22Rv1 (cell line): ENCODE results near the gene GADL1.

Source experiments
- H3K27ac ChIP-seq: fragments of 450-650 bp; 2 replicates; pipeline ENCODE4 v1.5.1; 2017
- ZFX ChIP-seq: fragments of 450-650 bp; IDR thresholded peaks from 2 replicates; pipeline ENCODE4 v1.6.1; 2017; ENCODE audit warnings: antibody characterized with exemption, borderline replicate concordance
- TF ChIP-seq, protein P1 (sequence below): fragments of 450-650 bp; IDR thresholded peaks from 2 replicates; pipeline ENCODE4 v1.5.1; 2017; ENCODE audit warnings: mild to moderate bottlenecking

The GADL1 gene

DNA sequence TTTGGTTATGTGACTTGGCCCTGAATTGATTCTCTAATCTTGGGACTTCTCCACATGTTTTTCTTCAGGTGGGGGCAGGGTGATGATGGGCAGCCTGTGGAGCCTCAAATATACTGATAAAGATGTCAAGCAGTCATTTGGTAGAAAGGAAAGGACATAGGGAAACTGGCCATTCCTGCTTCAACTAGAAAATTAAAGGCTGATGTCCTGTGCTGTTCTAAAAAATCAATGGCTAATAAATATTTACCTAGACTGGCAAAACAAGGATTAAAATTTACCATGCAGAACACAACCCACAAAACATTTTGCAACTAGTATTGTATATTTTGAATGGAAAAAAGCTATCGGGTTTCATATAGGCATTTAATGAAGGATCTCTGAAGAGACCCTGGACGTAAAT lies 133.7 kb downstream of the GADL1 start:
- TF ChIP-seq, protein P1, sequence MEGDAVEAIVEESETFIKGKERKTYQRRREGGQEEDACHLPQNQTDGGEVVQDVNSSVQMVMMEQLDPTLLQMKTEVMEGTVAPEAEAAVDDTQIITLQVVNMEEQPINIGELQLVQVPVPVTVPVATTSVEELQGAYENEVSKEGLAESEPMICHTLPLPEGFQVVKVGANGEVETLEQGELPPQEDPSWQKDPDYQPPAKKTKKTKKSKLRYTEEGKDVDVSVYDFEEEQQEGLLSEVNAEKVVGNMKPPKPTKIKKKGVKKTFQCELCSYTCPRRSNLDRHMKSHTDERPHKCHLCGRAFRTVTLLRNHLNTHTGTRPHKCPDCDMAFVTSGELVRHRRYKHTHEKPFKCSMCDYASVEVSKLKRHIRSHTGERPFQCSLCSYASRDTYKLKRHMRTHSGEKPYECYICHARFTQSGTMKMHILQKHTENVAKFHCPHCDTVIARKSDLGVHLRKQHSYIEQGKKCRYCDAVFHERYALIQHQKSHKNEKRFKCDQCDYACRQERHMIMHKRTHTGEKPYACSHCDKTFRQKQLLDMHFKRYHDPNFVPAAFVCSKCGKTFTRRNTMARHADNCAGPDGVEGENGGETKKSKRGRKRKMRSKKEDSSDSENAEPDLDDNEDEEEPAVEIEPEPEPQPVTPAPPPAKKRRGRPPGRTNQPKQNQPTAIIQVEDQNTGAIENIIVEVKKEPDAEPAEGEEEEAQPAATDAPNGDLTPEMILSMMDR: no peak
- no peak for TF ChIP-seq ZFX
- no peak overlapping the region for H3K27ac ChIP-seq

DNA sequence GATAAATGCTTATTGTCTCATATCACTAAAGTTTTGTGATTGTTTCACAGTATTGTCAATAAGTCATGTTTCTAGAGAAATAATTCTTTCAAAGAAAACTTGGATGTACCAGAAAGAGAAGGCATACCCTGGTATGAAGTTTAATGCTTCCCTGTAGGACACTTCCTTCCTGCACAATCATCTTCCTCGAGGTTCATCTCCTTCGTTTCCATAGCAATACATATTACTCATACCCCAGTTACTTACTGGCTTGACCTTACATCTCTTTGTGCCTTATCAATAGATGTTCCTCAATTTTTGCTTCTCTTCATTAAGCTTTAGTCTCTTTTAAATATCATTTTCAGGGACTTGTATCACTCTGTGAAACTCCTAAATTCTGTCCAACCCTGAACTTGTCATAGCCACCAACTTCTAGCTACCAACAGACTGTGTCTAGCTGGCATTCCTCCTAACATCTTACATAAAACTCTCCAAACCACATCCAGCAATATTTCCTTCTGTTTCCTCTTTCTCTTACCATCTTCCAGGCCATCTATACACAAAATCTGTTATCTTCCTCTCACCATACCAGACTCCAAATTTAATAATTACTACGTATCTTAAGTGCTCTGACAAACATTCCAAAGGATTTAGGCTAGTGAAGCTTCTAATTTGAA lies 134.3 kb downstream of the GADL1 start:
- no peak overlapping the region for H3K27ac ChIP-seq

GRCh38 chr3:30756218-30756617 lies 138.2 kb downstream of the GADL1 start:
- TF ChIP-seq, protein P1: no peak
- TF ChIP-seq ZFX: no peak

More for the DNA sequence above, 134.3 kb downstream of the GADL1 start:
- no peak for TF ChIP-seq ZFX
- TF ChIP-seq, protein P1: no peak

GRCh38 chr3:30754426-30754825 lies 140.0 kb downstream of the GADL1 start:
- no peak for TF ChIP-seq ZFX
- TF ChIP-seq, protein P1: no peak
- H3K27ac ChIP-seq: no peak overlapping the region

More at GRCh38 chr3:30756218-30756617, 138.2 kb downstream of the GADL1 start:
- no peak overlapping the region for H3K27ac ChIP-seq

DNA sequence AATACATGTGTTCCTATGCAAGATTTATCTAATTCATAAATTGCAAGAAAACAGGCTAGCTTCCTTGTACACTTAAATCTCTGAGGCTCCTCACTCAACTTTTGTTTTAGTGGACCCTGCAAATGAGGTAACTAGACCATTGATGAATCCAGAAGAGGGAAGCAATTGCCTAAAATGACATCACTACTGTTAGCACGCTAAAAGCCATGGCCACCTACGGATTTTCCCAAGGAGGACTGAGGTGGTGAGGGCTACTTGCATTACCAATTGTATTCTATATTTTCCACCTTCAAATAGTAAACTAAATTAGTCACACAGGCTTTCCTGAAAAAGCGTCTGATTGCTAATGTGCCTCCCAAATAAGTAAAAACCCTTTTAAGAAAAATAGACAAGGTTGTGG lies 140.7 kb downstream of the GADL1 start:
- H3K27ac ChIP-seq: no peak overlapping the region
- TF ChIP-seq, protein P1: no peak
- TF ChIP-seq ZFX: no peak

GRCh38 chr3:30752970-30753369 lies 141.5 kb downstream of the GADL1 start:
- no peak for TF ChIP-seq ZFX
- TF ChIP-seq, protein P1: no peak
- no peak overlapping the region for H3K27ac ChIP-seq

DNA sequence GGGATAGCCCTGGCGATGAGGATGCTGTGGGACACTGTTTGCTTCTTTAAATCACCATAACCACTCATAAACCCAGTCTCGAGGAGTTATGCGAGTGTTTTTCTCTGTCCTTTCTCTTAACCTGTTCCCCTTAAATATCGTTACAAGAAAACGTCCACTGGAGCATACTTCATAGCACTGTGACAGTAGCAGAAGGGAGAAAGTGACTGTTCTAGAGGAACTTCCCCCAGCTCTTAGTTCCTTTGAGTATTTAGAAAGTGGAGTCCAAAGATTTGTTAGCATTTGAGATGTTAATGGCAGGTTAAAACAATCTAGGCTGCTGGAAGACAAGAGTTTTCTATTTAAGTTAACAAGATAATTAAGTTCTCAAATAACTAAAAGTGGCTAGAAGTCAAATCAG lies 142.0 kb downstream of the GADL1 start:
- H3K27ac ChIP-seq: no peak overlapping the region

More for the DNA sequence above, 142.0 kb downstream of the GADL1 start:
- TF ChIP-seq ZFX: no peak
- TF ChIP-seq, protein P1: no peak
